Neural cell (in vitro differentiated cells): ENCODE data around the gene RAP1A. TPM values are rescaled to one million over a fixed set of nuclear protein-coding genes. Genes with fewer than 3 reads are reported as not detected.

ENCODE experiments used
- H2AFZ ChIP-seq: fragments of 200-600, 300-800 bp; sonication (generic), shearing (Covaris generic); 2 replicates; pipeline ENCODE4 v1.6.0; 2014; ENCODE audit warnings: low read depth, mild to moderate bottlenecking, antibody characterized with exemption, low read length, moderate library complexity
- H3F3A ChIP-seq: fragments of 200-600 bp; shearing (Covaris generic); 2 replicates; pipeline ENCODE4 v1.6.1; 2016; ENCODE audit warnings: mild to moderate bottlenecking, moderate library complexity, mixed read lengths, antibody characterized with exemption, low read length; ENCODE audit not compliant: insufficient read depth, poor library complexity, severe bottlenecking
- H3K27ac ChIP-seq: fragments of 200-600, 300-800 bp; sonication (generic), shearing (Covaris generic); 2 replicates; pipeline ENCODE4 v1.5.1; 2014; ENCODE audit warnings: mild to moderate bottlenecking, low read length, moderate library complexity
- H3K27me3 ChIP-seq: fragments of 300-800, 200-600 bp; sonication (generic), shearing (Covaris generic); 2 replicates; pipeline ENCODE4 v1.6.0; 2014; ENCODE audit warnings: mild to moderate bottlenecking, low read depth, low read length, moderate library complexity; ENCODE audit not compliant: insufficient read depth
- H3K36me3 ChIP-seq: fragments of 300-800, 200-600 bp; sonication (generic), shearing (Covaris generic); 2 replicates; pipeline ENCODE4 v1.5.1; 2014; ENCODE audit warnings: mild to moderate bottlenecking, antibody characterized with exemption, low read length, moderate library complexity; ENCODE audit not compliant: insufficient read depth
- H3K4me2 ChIP-seq: fragments of 300-800, 200-600 bp; sonication (generic), shearing (Covaris generic); 2 replicates; pipeline ENCODE4 v1.6.0; 2014; ENCODE audit warnings: mild to moderate bottlenecking, low read length
- H3K4me3 ChIP-seq: fragments of 300-800, 200-600 bp; sonication (generic), shearing (Covaris generic); 2 replicates; pipeline ENCODE4 v1.5.1; 2014; ENCODE audit warnings: mild to moderate bottlenecking, low read length, moderate library complexity
- H3K79me2 ChIP-seq: fragments of 200-600 bp; shearing (Covaris generic); replicated peaks from 2 replicates; pipeline ENCODE4 v1.6.0; 2014; ENCODE audit warnings: mild to moderate bottlenecking, low read length, moderate library complexity; ENCODE audit not compliant: insufficient read depth
- H3K9ac ChIP-seq: fragments of 300-800, 200-600 bp; sonication (generic), shearing (Covaris generic); 2 replicates; pipeline ENCODE4 v1.6.1; 2016; ENCODE audit warnings: mild to moderate bottlenecking, low read length, mixed read lengths
- H3K9me2 ChIP-seq: fragments of 200-600 bp; shearing (Covaris generic); 2 replicates; pipeline ENCODE4 v1.6.1; 2016; ENCODE audit warnings: mild to moderate bottlenecking, low read length, mixed read lengths; ENCODE audit not compliant: insufficient read depth
- H3K9me3 ChIP-seq: fragments of 200-600, 300-800 bp; sonication (generic), shearing (Covaris generic); 2 replicates; pipeline ENCODE4 v1.6.1; 2016; ENCODE audit warnings: mild to moderate bottlenecking, mixed run types, low read length, moderate library complexity, mixed read lengths
- H4K20me1 ChIP-seq: fragments of 200-600 bp; shearing (Covaris generic); 2 replicates; pipeline ENCODE4 v1.6.1; 2016; ENCODE audit warnings: mild to moderate bottlenecking, mixed run types; ENCODE audit not compliant: insufficient read depth
- CTCF ChIP-seq: fragments of 450-650 bp; IDR thresholded peaks from 2 replicates; pipeline ENCODE4 v1.5.1; 2014; ENCODE audit warnings: antibody characterized with exemption, mild to moderate bottlenecking, moderate library complexity; ENCODE audit not compliant: poor library complexity, severe bottlenecking
- EP300 ChIP-seq: fragments of 450-650 bp; conservative IDR thresholded peaks from 2 replicates; pipeline ENCODE4 v1.6.1; 2014; ENCODE audit warnings: antibody characterized with exemption, mild to moderate bottlenecking, moderate library complexity; ENCODE audit not compliant: poor library complexity, severe bottlenecking
- EZH2 ChIP-seq: fragments of 200-600, 300-800 bp; shearing (Covaris generic), sonication (generic); IDR thresholded peaks from 2 replicates; pipeline ENCODE4 v1.6.1; 2014; ENCODE audit warnings: antibody characterized with exemption, low read length, borderline replicate concordance, mild to moderate bottlenecking; ENCODE audit not compliant: insufficient read depth, poor library complexity, severe bottlenecking
- MXI1 ChIP-seq: fragments of 450-650 bp; conservative IDR thresholded peaks from 2 replicates; pipeline ENCODE4 v1.6.1; 2014; ENCODE audit warnings: antibody characterized with exemption, mild to moderate bottlenecking; ENCODE audit not compliant: poor library complexity, severe bottlenecking
- POLR2AphosphoS5 ChIP-seq: IDR thresholded peaks from 2 replicates; pipeline ENCODE4 v1.6.1; 2012
- RAD21 ChIP-seq: fragments of 450-650 bp; conservative IDR thresholded peaks from 2 replicates; pipeline ENCODE4 v1.6.1; 2014; ENCODE audit warnings: antibody characterized with exemption, mild to moderate bottlenecking, moderate library complexity
- SMC3 ChIP-seq: fragments of 450-650 bp; conservative IDR thresholded peaks from 2 replicates; pipeline ENCODE4 v1.6.1; 2014; ENCODE audit warnings: antibody characterized with exemption, mild to moderate bottlenecking, moderate library complexity; ENCODE audit not compliant: poor library complexity
- TAF1 ChIP-seq: IDR thresholded peaks from 2 replicates; pipeline ENCODE4 v1.6.1; 2012; ENCODE audit warnings: low read depth
- polyA plus RNA-seq: library from polyadenylated mRNA; depleted of rRNA; stranded (reverse); fragments of >200 nt; gene quantifications from 2 replicates; pipeline ENCODE4 v1.2.3, GENCODE V29; 2014
- TF ChIP-seq, protein P1 (sequence below): IDR thresholded peaks from 2 replicates; pipeline ENCODE4 v1.6.1; 2012; ENCODE audit warnings: borderline replicate concordance

The RAP1A gene
- polyA plus RNA-seq, 1 donor from 2014 or later: 28.7 TPM

DNA sequence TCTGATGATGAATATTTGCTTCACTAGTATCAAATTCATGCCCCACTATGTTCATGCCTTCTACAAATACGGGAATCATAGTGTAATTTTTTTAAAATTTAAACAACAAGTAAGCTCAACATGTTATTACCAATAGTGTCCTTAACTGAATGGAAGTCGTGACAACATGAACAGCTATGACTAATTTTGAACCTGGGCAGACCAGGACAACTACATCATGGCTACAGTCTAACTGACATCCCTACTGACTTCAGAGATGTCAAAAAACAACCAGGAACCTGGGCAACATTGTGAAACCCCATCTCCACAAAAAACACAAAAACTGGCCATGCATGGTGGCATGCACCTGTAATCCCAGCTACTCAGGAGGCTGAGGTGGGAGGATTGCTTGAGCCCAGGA, 33.5 kb upstream of the RAP1A start:
- Histone ChIP-seq H3K36me3 (no peaks in the 10 kb centered on the region), H3K9me2 (no peaks in the 10 kb centered on the region), H3K4me3 (no peak overlapping the region), H4K20me1 (no peaks in the 10 kb centered on the region), H3K27me3 (no peaks in the 10 kb centered on the region), H3F3A (no peaks in the 10 kb centered on the region), H3K79me2 (no peaks in the 10 kb centered on the region), H3K4me2 (no peak overlapping the region), H3K9me3 (no peaks in the 10 kb centered on the region), H3K9ac (no peak overlapping the region), H3K27ac (no peak overlapping the region), H2AFZ (no peak overlapping the region)
- TF ChIP-seq RAD21: no peak
- no peak for TF ChIP-seq EZH2
- no peak for TF ChIP-seq SMC3
- TF ChIP-seq POLR2AphosphoS5: no peak
- TF ChIP-seq EP300: no peak
- TF ChIP-seq, protein P1, sequence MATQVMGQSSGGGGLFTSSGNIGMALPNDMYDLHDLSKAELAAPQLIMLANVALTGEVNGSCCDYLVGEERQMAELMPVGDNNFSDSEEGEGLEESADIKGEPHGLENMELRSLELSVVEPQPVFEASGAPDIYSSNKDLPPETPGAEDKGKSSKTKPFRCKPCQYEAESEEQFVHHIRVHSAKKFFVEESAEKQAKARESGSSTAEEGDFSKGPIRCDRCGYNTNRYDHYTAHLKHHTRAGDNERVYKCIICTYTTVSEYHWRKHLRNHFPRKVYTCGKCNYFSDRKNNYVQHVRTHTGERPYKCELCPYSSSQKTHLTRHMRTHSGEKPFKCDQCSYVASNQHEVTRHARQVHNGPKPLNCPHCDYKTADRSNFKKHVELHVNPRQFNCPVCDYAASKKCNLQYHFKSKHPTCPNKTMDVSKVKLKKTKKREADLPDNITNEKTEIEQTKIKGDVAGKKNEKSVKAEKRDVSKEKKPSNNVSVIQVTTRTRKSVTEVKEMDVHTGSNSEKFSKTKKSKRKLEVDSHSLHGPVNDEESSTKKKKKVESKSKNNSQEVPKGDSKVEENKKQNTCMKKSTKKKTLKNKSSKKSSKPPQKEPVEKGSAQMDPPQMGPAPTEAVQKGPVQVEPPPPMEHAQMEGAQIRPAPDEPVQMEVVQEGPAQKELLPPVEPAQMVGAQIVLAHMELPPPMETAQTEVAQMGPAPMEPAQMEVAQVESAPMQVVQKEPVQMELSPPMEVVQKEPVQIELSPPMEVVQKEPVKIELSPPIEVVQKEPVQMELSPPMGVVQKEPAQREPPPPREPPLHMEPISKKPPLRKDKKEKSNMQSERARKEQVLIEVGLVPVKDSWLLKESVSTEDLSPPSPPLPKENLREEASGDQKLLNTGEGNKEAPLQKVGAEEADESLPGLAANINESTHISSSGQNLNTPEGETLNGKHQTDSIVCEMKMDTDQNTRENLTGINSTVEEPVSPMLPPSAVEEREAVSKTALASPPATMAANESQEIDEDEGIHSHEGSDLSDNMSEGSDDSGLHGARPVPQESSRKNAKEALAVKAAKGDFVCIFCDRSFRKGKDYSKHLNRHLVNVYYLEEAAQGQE: no peak
- TF ChIP-seq TAF1: no peak
- no peak for TF ChIP-seq CTCF
- TF ChIP-seq MXI1: no peak

DNA sequence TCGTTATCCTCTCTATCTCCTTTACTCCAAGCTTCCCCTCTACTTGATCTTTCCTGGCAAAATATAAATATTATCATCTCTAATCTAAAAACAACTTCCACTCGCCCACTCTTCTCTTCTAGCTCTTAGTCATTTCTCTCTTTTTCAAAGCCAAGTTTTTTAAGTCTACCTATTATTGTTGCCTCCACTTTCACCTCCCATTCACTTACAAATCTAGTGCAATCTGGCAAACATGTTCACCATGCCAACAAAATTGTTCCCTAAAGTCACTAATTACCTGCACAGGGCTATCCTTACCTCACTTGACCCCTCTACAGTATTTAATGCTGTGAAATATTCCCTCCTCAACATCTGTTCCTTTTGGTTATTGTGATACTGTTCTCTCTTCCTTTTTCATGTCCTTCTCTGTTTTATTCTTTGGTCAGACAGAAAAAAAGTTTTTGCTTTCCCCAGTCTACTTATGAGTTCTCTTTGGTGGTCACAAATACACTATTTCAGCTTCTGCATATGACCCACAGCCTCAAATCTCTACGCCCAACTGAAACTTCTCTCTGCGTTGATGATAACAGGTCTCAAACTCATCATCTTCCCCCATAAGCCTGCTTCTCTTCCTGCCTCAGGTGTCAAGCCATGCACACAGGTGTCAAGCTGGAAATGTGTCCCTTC, 31.9 kb upstream of the RAP1A start:
- Histone ChIP-seq H3K9ac (no peak overlapping the region), H3K9me2 (no peaks in the 10 kb centered on the region), H3K27me3 (no peaks in the 10 kb centered on the region), H3K9me3 (no peaks in the 10 kb centered on the region), H3K4me2 (no peak overlapping the region), H3K79me2 (no peaks in the 10 kb centered on the region), H3K27ac (no peak overlapping the region), H4K20me1 (no peaks in the 10 kb centered on the region), H3K4me3 (no peak overlapping the region), H3F3A (no peaks in the 10 kb centered on the region), H2AFZ (no peak overlapping the region), H3K36me3 (no peaks in the 10 kb centered on the region)
- TF ChIP-seq CTCF (no peak), EZH2 (no peak), MXI1 (no peak), SMC3 (no peak), TAF1 (no peak), POLR2AphosphoS5 (no peak), EP300 (no peak), RAD21 (no peak)
- TF ChIP-seq, protein P1: no peak
